AG09309 (cell line): ENCODE results near the gene E4F1.

ENCODE experiments used
- DNase-seq: peaks from one replicate; pipeline ENCODE4 v3.0.0-alpha.2; 2010; ENCODE audit warnings: low read depth
- H3K4me3 ChIP-seq: 2 replicates; pipeline ENCODE4 v1.5.1; 2011; ENCODE audit warnings: mild to moderate bottlenecking, low read depth, low read length, moderate library complexity; ENCODE audit not compliant: control insufficient read depth
- CTCF ChIP-seq: IDR thresholded peaks from 2 replicates; pipeline ENCODE4 v1.5.1; 2011; ENCODE audit warnings: mild to moderate bottlenecking, low read depth, low read length, inconsistent platforms; ENCODE audit not compliant: insufficient read depth, control insufficient read depth; ENCODE audit errors: missing control alignments

The E4F1 gene

DNA sequence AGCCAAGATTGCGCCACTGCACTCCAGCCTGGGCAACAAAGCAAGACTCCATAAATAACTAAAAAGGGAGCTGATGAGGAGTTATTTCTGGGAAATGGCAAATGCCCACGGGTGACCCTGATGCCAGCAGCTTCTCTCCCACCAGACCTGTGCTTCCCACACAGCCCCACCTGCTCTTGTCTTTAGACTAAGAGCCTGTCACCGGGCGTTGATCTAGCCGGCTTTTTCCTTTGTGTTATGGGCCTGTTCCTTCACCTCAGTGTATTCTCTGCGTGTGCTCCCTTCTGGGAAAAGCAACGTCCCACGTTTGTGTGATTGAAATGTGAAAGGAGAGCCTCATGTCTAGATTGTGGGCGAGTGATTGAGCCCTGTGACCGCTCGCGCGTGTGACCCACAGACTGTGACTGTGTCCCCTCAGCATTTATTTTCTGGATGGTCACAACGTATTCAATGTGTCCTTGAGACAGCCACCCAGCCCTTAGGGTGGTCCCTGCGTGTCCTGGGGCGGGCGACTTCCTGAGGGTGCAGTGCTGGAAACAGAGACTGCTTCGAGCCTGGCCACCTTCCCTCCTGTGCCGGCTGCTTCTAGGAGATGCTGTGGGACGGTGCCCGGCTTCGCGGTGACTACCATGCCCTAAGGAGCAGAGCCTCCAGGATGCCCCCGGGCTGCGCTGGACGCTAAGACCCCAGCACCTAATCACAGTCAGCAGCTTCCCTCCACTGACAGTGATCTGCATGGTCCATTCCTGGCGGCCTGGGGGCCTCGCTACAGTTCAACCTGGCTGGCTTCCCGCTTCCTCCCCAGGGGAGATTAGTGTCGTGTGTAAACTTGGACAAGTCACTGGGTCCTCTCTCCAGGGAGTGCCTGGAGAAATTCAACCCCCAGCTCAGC lies 52.3 kb downstream of the E4F1 start:
- no peak overlapping the region for H3K4me3 ChIP-seq
- no peak for DNase-seq
- no peak for TF ChIP-seq CTCF

GRCh38 chr16:2276368-2277195 lies 53.2 kb downstream of the E4F1 start:
- DNase-seq = no peak
- no peak for TF ChIP-seq CTCF
- H3K4me3 ChIP-seq = no peak overlapping the region

DNA sequence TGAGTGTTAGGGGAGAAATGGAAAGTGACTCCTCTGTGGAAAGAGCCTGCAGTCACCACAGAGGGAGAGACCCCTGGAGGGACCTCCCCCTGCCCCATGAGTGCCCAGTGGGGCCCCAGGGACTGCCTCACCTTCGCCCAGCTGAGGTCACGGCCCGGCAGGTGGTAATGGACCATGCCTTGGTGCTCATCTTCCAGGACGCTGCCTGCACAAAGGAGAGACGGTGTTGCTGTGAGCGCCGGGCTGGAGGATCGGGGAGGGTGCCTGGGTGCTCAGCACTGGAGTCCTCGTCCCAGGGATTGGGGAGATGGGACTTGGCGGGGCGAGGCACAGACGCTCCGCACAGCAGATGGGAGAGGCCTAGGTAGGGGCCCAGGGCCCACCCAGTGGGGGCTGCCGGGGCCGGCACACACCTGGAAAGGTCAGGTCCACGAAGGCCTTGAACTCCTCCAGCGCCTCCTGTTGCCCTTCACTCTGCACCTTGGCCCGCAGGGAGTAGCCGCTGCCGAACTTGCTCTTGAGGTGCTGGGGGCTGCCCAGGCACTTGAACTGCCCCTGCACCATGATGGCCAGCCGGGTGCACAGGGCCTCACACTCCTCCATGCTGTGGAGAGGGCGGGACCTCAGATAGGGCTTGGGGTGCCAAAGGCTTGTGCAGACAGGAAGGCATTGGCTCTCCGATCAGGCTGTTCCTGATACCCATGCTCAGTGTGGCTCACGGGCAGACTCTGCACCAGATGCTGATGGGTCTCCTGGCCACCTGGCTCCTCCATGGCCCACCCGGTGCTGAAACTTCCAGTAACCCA lies 54.3 kb downstream of the E4F1 start:
- TF ChIP-seq CTCF = no peak
- no peak for DNase-seq
- H3K4me3 ChIP-seq = no peak overlapping the region

- TF ChIP-seq CTCF = peak; percentile 19
- no peak for DNase-seq
- no peak overlapping the region for H3K4me3 ChIP-seq
Observed at GRCh38 chr16:2278272-2278608, 54.8 kb downstream of the E4F1 start.

GRCh38 chr16:2278956-2279800 lies 55.8 kb downstream of the E4F1 start:
- no peak for DNase-seq
- TF ChIP-seq CTCF = no peak
- no peak overlapping the region for H3K4me3 ChIP-seq

- DNase-seq = no peak
- H3K4me3 ChIP-seq = no peak overlapping the region
- TF ChIP-seq CTCF = no peak
Observed at GRCh38 chr16:2280461-2280860, 57.1 kb downstream of the E4F1 start.
